Endothelial cell of umbilical vein (primary cell): ENCODE data around the gene USH1C. TPM values are rescaled to one million over a fixed set of nuclear protein-coding genes. Genes with fewer than 3 reads are reported as not detected.

ENCODE experiments used
- BruUV-seq: library from RNA; stranded (reverse); fragments of 400-500 nt; replicated peaks from 2 replicates; lab custom pipeline; 2021; lab: Mats Ljungman, UMichigan
- CTCF ChIA-PET: fragments of 300-600, 350-600 bp; sonication (Branson Sonifier 250); formaldehyde crosslinking; loops from one replicate; lab custom pipeline; 2021; ENCODE audit warnings: antibody characterized with exemption, inconsistent platforms; lab: Charles Lee
- POLR2A ChIA-PET: fragments of 300-600, 350-600 bp; sonication (Branson Sonifier 250); formaldehyde crosslinking; loops from one replicate; lab custom pipeline; 2021; ENCODE audit warnings: antibody characterized with exemption, inconsistent platforms; lab: Charles Lee
- DNase-seq: peaks from one replicate; pipeline ENCODE4 v3.0.0-alpha.2; 2011; ENCODE audit warnings: low read depth, low spot score
- FAIRE-seq: peaks from 2 replicates; lab custom pipeline; 2011; peaks lifted over from hg19 to GRCh38; lab: Jason Lieb, UNC
- H2AFZ ChIP-seq: 2 replicates; pipeline ENCODE4 v1.6.0; 2012; ENCODE audit warnings: low read depth, low read length, control low read depth, inconsistent platforms
- H3K27ac ChIP-seq: 2 replicates; pipeline ENCODE4 v1.5.1; 2011; ENCODE audit warnings: low read depth, mild to moderate bottlenecking, control low read depth, low read length, moderate library complexity; ENCODE audit not compliant: insufficient read depth
- H3K27me3 ChIP-seq, 2 experiments: 2 replicates each; pipeline versions ENCODE4 v1.6.0 to v1.6.1; 2011; ENCODE audit warnings: low read length in 2 of 2, mixed read lengths in 1 of 2; ENCODE audit not compliant: control insufficient read depth in 2 of 2, insufficient read depth in 2 of 2
- H3K36me3 ChIP-seq, 2 experiments: 2 replicates in 1 of 2; 3 replicates in 1 of 2; pipeline ENCODE4 v1.5.1; 2011; ENCODE audit warnings: low read length in 2 of 2, mild to moderate bottlenecking in 1 of 2, moderate library complexity in 1 of 2; ENCODE audit not compliant: control insufficient read depth in 2 of 2, insufficient read depth in 2 of 2; ENCODE audit errors: extremely low read depth in 1 of 2
- H3K4me1 ChIP-seq: 3 replicates; pipeline ENCODE4 v1.5.1; 2011; ENCODE audit warnings: mild to moderate bottlenecking, low read length; ENCODE audit not compliant: control insufficient read depth, insufficient read depth; ENCODE audit errors: extremely low read depth
- H3K4me2 ChIP-seq: 2 replicates; pipeline ENCODE4 v1.6.1; 2011; ENCODE audit warnings: low read length, control low read depth, mixed read lengths; ENCODE audit not compliant: insufficient read depth
- H3K4me3 ChIP-seq, 3 experiments: fragments of 200-600 bp in 1 of 3; sonication (generic), shearing (Covaris generic) in 1 of 3; replicated peaks in 1 of 3; 2 replicates each; pipeline ENCODE4 v1.5.1; 2011 to 2016; ENCODE audit warnings: control low read depth in 3 of 3, low read length in 3 of 3, mild to moderate bottlenecking in 2 of 3, inconsistent platforms in 1 of 3, low read depth in 1 of 3, moderate library complexity in 1 of 3; ENCODE audit not compliant: insufficient read depth in 1 of 3
- H3K79me2 ChIP-seq: 2 replicates; pipeline ENCODE4 v1.6.0; 2012; ENCODE audit warnings: low read length, inconsistent platforms; ENCODE audit not compliant: control insufficient read depth, insufficient read depth
- H3K9ac ChIP-seq: replicated peaks from 2 replicates; pipeline ENCODE3; 2011; ENCODE audit warnings: low read length, control low read depth; ENCODE audit not compliant: insufficient read depth; ENCODE audit errors: extremely low read depth
- H3K9me1 ChIP-seq: replicated peaks from 3 replicates; pipeline ENCODE4 v1.6.0; 2011; ENCODE audit warnings: mild to moderate bottlenecking, low read length; ENCODE audit not compliant: control insufficient read depth, insufficient read depth; ENCODE audit errors: extremely low read depth
- H3K9me3 ChIP-seq: replicated peaks from 2 replicates; pipeline ENCODE4 v1.5.1; 2012; ENCODE audit warnings: low read length, inconsistent platforms; ENCODE audit not compliant: control insufficient read depth, insufficient read depth
- H4K20me1 ChIP-seq: replicated peaks from 2 replicates; pipeline ENCODE3; 2011; ENCODE audit warnings: mild to moderate bottlenecking, low read length; ENCODE audit not compliant: control insufficient read depth, insufficient read depth; ENCODE audit errors: extremely low read depth
- EZH2 ChIP-seq: IDR thresholded peaks from 2 replicates; pipeline ENCODE4 v1.6.1; 2012; ENCODE audit warnings: borderline replicate concordance, low read depth, mild to moderate bottlenecking, moderate library complexity, low read length, inconsistent platforms; ENCODE audit not compliant: severe bottlenecking
- FOS ChIP-seq: IDR thresholded peaks from 2 replicates; pipeline ENCODE4 v1.6.1; 2011; ENCODE audit warnings: mild to moderate bottlenecking, low read length, moderate library complexity, borderline replicate concordance; ENCODE audit not compliant: insufficient read depth
- GATA2 ChIP-seq: IDR thresholded peaks from 2 replicates; pipeline ENCODE4 v1.7.0; 2011; ENCODE audit warnings: low read depth, mild to moderate bottlenecking, moderate library complexity, mixed read lengths, low read length; ENCODE audit not compliant: insufficient read length, insufficient read depth
- JUN ChIP-seq: IDR thresholded peaks from 2 replicates; pipeline ENCODE4 v1.6.1; 2011; ENCODE audit warnings: borderline replicate concordance, low read depth; ENCODE audit not compliant: insufficient read length, insufficient read depth
- MYC ChIP-seq: IDR thresholded peaks from one replicate; pipeline ENCODE4 v1.6.1; 2011; ENCODE audit warnings: mild to moderate bottlenecking, low read depth, low read length
- dilution Hi-C: fragments of 300-500 bp; cut with MboI; formaldehyde crosslinking; loops from one replicate; pipeline ENCODE4 v1.15.0; 2019; ENCODE audit warnings: low sequenced_read_pairs; ENCODE audit not compliant: extremely low pct_ligation_motif_present
- intact Hi-C: fragments of 100-400 bp; cut with micrococcal nuclease; formaldehyde crosslinking; loops from one replicate; pipeline ENCODE4 v1.10.0; 2022
- polyA plus RNA-seq, 4 experiments: library from polyadenylated mRNA; depleted of rRNA in 3 of 4; stranded (reverse) in 3 of 4; unstranded in 1 of 4; fragments of >200 nt; gene quantifications; 2 replicates each; pipeline versions ENCODE4 v1.2.1 to v1.2.3, GENCODE V29; 2011 to 2012; ENCODE audit warnings: missing spikeins in 1 of 4
- total RNA-seq: library from RNA; stranded (reverse); gene quantifications from 2 replicates; pipeline ENCODE4 v1.2.3, GENCODE V29; 2021
- TF ChIP-seq, protein P1 (sequence below), 2 donors: IDR thresholded peaks; 1 replicate in 1 of 2; 2 replicates in 1 of 2; pipeline ENCODE4 v1.5.1; 2011; ENCODE audit warnings: low read length in 2 of 2, mild to moderate bottlenecking in 2 of 2, moderate library complexity in 2 of 2, control low read depth in 1 of 2, inconsistent platforms in 1 of 2, low read depth in 1 of 2; ENCODE audit not compliant: insufficient read depth in 1 of 2; ENCODE audit errors: extremely low read depth in 1 of 2
- TF ChIP-seq, protein P2 (sequence below): IDR thresholded peaks from 2 replicates; pipeline ENCODE4 v1.6.1; 2011; ENCODE audit not compliant: insufficient read depth, insufficient read length

USH1C gene
- total and polyA plus RNA-seq, 2 donors (not counting 3 experiments of a cell fraction or from before 2014, with no cell fraction given) = not detected

DNA sequence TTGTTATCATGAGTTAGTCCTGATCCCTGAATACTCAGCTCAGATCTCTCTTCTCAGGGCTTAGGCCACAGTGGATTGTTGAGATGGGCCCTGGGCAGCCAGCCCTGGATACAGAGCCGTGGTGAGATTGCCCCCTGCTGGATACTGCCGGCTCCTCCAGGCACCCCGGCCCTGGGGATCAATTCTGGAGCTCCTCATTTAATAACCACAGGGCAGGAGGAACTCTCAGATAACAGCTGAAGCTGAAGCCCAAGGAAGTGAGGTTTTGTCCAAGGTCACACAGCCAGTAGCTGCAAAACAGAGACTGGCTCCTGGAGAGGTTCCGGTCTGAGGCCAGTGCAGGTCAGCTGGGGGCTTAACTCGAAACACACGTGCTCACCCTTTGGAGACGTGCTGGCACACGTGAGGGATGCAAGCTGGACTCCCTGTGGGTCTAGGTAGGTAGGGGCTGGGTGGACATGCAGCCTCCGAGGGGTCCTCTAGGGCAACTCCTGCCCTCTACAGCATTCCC is 16.0 kb downstream of the USH1C start:
- Histone ChIP-seq H3K9me1 (no peaks in the 10 kb centered on the region), H2AFZ (no peak overlapping the region), H3K36me3 (no peaks in the 10 kb centered on the region), H4K20me1 (no peaks in the 10 kb centered on the region), H3K79me2 (no peaks in the 10 kb centered on the region), H3K27me3 (peaks cover 2 to 3% of the 10 kb centered on the region in 2 experiments), H3K4me1 (no peaks in the 10 kb centered on the region), H3K4me3 (no peak overlapping the region), H3K27ac (no peak overlapping the region), H3K9ac (no peak overlapping the region), H3K4me2 (no peak overlapping the region), H3K9me3 (no peaks in the 10 kb centered on the region)
- peak; percentile 42 for DNase-seq
- TF ChIP-seq FOS = no peak
- no peak for TF ChIP-seq MYC
- TF ChIP-seq JUN = no peak
- TF ChIP-seq, protein P1, sequence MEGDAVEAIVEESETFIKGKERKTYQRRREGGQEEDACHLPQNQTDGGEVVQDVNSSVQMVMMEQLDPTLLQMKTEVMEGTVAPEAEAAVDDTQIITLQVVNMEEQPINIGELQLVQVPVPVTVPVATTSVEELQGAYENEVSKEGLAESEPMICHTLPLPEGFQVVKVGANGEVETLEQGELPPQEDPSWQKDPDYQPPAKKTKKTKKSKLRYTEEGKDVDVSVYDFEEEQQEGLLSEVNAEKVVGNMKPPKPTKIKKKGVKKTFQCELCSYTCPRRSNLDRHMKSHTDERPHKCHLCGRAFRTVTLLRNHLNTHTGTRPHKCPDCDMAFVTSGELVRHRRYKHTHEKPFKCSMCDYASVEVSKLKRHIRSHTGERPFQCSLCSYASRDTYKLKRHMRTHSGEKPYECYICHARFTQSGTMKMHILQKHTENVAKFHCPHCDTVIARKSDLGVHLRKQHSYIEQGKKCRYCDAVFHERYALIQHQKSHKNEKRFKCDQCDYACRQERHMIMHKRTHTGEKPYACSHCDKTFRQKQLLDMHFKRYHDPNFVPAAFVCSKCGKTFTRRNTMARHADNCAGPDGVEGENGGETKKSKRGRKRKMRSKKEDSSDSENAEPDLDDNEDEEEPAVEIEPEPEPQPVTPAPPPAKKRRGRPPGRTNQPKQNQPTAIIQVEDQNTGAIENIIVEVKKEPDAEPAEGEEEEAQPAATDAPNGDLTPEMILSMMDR (IDR thresholded peaks at IDR 0.05; ENCODE audit: extremely low read depth in 1 of 2, insufficient read depth in 1 of 2, low read depth in 1 of 2, low read length in 2 of 2) = peak; percentile 80 to 81
- TF ChIP-seq, protein P2, sequence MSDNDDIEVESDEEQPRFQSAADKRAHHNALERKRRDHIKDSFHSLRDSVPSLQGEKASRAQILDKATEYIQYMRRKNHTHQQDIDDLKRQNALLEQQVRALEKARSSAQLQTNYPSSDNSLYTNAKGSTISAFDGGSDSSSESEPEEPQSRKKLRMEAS = no peak
- no peak for TF ChIP-seq EZH2
- no peak for TF ChIP-seq GATA2
- FAIRE-seq = peak; percentile 49
- ChIA-PET POLR2A (interaction anchor here (0.5 kb wide), 1 partner anchor 10 kb away, joined by 3 read pairs; no protein-coding TSS in a partner anchor), CTCF (interaction anchor here (0.6 to 4.0 kb wide), 37 partner anchors 9 to 743 kb away, joined by 3 to 128 read pairs (median 5); partner anchors contain the start of genes KCNJ11, OTOG and USH1C)
- dilution Hi-C loops = no loop called here
- intact Hi-C loops = loop anchor here (1.0 kb wide), 3 partner anchors 144 to 298 kb away; no protein-coding TSS in a partner anchor
- BruUV-seq = no TSS peak
